Heart left ventricle (tissue), 13 donors: ENCODE data around the gene TOB1.

Source experiments
- POLR2A ChIP-seq, 2 donors: fragments of 450-650 bp; IDR thresholded peaks; one replicate each; pipeline ENCODE4 v1.6.1; 2017; ENCODE audit warnings: antibody characterized with exemption in 2 of 2, mild to moderate bottlenecking in 2 of 2, moderate library complexity in 2 of 2
- TF ChIP-seq, protein P1 (sequence below), 12 donors: fragments of 200-600 bp; sonication (generic) in 4 of 12; IDR thresholded peaks; one replicate each; pipeline versions ENCODE4 v1.5.0 to v1.8.0; 2018 to 2022; ENCODE audit warnings: antibody characterized with exemption in 12 of 12, mild to moderate bottlenecking in 5 of 12
- donor health status: ischemic (EF 13 %, LVEDD 7.1; RV severe dilation, severe dysfunction).
- donor health status: DM: no; HTN: yes; CAD: no.
- donor health status: DM: no; HTN: no; CAD: no.
- donor health status: ischemic (EF 25% LVEDD 6.9; RV normal size, moderate dysfunction).
- donor health status: ischemic (EF 25% LVEDD 5.7; RV mildly dilated, moderate dysfunction).
- donor health status: ischemic (EF 35%, LVEDD 5.7; RV mildly dilated, moderate dysfunction).
- donor health status: nonischemic (EF 11% LVEDD 7.7; RV severe dilation, severe dysfunction).
- donor health status: DM: yes; HTN: yes; CAD: no.
- donor health status: PGD.
- donor health status: ischemic (EF 29% LVEDD 5.4; RV normal size, mild dysfunction).
- donor health status: nonischemic (EF 23%, LVEDD 6.1; RV moderate dilation, normal function).

DNA sequence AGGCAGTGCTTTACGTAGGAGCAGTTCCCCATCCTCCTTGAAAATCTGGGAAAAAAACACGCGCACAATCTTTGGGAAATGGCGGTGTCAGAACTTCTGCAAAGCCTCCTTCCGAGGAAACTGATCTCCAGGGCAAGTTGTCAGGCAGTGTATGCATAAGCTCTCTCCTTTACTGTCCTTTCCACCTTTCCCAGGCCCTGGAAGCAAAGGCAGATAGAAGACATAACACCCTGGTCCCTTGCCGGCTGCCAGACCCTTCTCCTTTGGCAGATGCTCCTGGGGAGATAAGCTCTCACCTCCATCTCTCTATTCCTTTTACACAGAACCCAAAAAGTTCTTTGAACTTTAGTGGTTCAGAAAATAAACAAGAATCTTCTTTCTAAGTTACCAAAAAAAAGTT, 12.4 kb downstream of the TOB1 start:
- TF ChIP-seq, protein P1, sequence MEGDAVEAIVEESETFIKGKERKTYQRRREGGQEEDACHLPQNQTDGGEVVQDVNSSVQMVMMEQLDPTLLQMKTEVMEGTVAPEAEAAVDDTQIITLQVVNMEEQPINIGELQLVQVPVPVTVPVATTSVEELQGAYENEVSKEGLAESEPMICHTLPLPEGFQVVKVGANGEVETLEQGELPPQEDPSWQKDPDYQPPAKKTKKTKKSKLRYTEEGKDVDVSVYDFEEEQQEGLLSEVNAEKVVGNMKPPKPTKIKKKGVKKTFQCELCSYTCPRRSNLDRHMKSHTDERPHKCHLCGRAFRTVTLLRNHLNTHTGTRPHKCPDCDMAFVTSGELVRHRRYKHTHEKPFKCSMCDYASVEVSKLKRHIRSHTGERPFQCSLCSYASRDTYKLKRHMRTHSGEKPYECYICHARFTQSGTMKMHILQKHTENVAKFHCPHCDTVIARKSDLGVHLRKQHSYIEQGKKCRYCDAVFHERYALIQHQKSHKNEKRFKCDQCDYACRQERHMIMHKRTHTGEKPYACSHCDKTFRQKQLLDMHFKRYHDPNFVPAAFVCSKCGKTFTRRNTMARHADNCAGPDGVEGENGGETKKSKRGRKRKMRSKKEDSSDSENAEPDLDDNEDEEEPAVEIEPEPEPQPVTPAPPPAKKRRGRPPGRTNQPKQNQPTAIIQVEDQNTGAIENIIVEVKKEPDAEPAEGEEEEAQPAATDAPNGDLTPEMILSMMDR (IDR thresholded peaks at IDR 0.05) = no peak
- TF ChIP-seq POLR2A (IDR thresholded peaks at IDR 0.05) = no peak
